Panc1 (cell line): ENCODE measurements around the gene STAB1.

Experiments used
- CTCF ChIP-seq: fragments of 450-650 bp; IDR thresholded peaks from 2 replicates; pipeline ENCODE4 v1.5.1; 2017; ENCODE audit warnings: mild to moderate bottlenecking
- POLR2AphosphoS5 ChIP-seq: IDR thresholded peaks from 2 replicates; pipeline ENCODE4 v1.6.1; 2012; ENCODE audit warnings: mild to moderate bottlenecking, low read depth, low read length, moderate library complexity
- REST ChIP-seq, 2 experiments: IDR thresholded peaks; 2 replicates each; pipeline ENCODE4 v1.6.1; 2011 to 2012; ENCODE audit warnings: low read depth in 2 of 2, control low read depth in 1 of 2, low read length in 1 of 2, mild to moderate bottlenecking in 1 of 2, moderate library complexity in 1 of 2; ENCODE audit not compliant: insufficient read depth in 1 of 2
- TCF7L2 ChIP-seq: IDR thresholded peaks from 2 replicates; pipeline ENCODE4 v1.6.1; 2011; ENCODE audit warnings: mild to moderate bottlenecking, low read depth, low read length, inconsistent platforms

- no peak for TF ChIP-seq POLR2AphosphoS5
- no peak for TF ChIP-seq CTCF
- TF ChIP-seq REST (IDR thresholded peaks at IDR 0.05; ENCODE audit: insufficient read depth in 1 of 2, low read depth in 2 of 2, low read length in 1 of 2) = no peak
- no peak for TF ChIP-seq TCF7L2
Observed at GRCh38 chr3:52492059-52492458, 3.1 kb upstream of the STAB1 start.
